T1000 (cell line): ENCODE results near the gene TLE2.
"Not testable (repeated sequence)": the region's sequence is repeated elsewhere in the genome, so short reads cannot be mapped to it uniquely, and the experiment has no call there.

Source experiments
- DNase-seq: peaks from one replicate; lab custom pipeline; 2025; ENCODE audit warnings: mixed read lengths; lab: John Stamatoyannopoulos, UW

Gene TLE2

DNA sequence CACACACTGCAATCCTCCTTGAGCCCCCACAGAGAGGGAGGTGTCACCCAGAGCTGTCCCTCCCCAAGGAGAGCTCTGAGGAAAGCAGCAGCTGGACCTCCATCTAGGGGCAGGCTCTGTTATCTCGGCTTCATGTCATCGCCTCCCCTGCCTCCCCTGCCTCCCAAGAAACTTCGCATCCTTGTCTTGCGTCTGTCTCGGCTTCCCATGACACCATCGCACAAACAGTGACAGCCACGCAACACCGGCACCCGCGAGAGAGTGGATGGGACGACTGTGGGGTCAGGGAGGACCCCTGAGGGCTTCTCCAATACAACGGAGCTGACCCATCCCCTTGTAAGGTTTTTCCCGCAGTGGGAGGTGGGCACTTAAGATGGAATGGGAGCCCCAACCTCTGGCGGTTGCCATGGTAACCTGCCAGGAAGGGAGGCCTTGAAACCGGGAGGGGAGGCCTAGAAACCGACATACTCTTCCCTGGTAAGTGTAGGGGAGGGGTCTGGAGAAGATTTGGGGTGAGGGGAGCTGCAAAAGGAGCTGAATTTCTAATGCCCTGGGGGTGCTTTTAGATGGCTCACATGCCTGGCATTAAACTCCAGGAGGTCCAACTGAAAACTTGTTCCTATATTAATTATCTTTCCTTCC is 16.3 kb downstream of the TLE2 start:
- no peak for DNase-seq

DNA sequence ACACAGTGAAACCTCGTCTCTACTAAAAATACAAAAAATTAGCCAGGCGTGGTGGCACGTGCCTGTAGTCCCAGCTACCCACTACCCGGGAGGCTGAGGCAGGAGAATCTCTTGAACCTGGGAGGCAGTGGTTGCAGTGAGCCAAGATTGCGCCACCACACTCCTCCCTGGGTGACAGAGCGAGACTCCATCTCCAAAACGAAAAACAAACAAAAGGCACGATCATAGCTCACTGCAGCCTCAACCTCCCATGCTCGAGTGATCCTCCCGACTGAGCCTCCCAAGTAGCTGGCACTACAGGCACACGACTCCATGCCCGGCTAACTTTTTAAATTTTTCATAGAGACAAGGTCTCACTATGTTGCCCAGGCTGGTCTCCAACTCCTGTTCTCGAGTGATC is 17.0 kb downstream of the TLE2 start:
- not testable (repeated sequence) for DNase-seq

DNA sequence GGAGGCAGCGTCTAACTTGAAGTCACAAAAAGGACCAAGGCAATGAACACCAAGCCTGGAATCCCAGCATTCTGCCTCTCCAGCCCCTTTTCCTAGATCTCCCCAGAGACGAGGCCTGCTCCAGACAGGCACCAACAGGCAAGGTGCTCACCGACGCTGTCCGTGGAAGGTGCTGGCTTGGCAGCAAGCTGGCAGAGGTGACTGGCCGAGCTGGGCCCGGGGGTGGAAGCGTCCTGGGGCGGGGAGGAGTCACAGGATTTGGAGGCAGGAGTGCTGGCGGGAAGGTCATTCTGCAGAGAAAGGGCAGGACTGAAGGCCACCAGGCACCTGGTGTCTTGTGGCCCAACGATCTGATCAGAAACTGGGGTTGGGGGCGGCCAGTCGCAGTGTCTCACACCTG is 18.2 kb downstream of the TLE2 start:
- DNase-seq, result no peak

GRCh38 chr19:3008994-3009393 is 20.1 kb downstream of the TLE2 start:
- no peak for DNase-seq

DNA sequence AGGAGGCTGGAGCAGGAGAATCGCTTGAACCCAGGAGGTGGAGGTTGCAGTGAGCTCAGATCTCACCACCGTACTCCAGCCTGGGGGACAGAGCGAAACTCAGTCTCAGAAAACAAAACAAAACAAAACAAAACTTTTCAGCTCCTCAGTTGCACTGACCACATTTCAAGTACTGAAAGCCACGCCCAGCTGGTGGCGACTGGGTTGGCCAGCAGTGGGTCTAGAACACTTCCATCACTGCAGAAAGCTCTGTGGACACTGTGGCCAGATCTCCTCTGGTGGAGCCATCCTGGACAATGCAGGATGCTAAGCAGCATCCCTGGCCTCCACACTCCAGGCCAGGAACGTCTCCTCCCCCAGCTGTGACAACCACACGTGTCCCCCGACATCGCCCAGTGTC is 21.1 kb downstream of the TLE2 start:
- DNase-seq, result no peak

DNA sequence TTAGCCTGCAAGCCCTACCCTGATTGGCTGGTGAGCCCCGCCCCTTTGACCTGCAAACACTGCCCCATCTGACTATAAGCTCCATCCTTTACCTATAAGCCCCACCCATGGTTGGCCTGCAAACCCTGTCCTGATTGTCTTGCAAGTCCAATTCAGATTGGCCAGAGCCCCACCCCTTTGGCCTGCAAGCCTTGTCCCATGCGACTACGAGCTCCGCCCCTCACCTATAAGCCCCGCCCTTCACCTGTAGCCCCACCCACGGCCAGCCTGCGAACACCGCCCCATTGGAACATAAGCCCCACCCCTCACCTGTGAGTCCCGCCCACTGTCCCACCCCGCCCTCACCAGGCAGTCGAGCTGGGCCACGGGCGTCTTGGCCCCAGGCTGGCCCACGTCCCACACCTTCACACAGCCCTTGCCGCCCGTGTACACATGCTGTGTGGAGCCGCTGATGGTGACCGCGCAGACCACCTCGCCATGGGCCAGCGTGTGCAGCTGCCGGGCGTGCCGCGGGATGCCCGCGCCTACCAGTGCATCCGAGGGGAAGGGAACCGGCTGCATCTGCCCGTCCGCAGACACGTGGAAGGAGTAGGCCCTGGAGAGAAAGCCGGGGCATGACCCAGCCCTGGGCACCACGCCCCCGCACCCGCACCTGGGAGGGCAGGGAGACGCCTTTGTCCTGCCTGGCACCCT is 22.9 kb downstream of the TLE2 start:
- DNase-seq, result no peak

- DNase-seq, result no peak
Observed at GRCh38 chr19:3005345-3005744, 23.7 kb downstream of the TLE2 start.

GRCh38 chr19:3004522-3004921 is 24.6 kb downstream of the TLE2 start:
- no peak for DNase-seq

DNA sequence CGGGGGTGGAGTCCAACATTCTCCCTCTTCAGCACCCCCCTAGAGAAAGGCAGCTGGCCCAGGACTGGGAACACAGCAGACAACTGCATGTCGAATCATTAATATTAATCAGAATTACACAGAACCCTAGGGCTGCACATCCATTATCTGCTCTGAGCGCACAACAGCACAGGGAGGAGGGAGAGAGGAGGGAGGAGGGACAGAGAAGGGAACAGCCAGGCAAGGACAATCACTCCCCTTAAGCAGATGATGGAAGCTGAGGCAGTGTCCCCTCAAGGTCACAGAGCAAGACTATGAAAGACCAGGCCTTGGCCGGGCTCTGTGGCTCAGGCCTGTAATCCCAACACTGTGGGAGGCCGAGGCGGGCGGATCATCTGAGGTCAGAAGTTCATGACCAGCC is 26.0 kb downstream of the TLE2 start:
- no peak for DNase-seq

GRCh38 chr19:3001235-3001800 is 27.8 kb downstream of the TLE2 start:
- no peak for DNase-seq

- no peak for DNase-seq
Observed at GRCh38 chr19:2998642-2999041, 30.4 kb downstream of the TLE2 start.

DNA sequence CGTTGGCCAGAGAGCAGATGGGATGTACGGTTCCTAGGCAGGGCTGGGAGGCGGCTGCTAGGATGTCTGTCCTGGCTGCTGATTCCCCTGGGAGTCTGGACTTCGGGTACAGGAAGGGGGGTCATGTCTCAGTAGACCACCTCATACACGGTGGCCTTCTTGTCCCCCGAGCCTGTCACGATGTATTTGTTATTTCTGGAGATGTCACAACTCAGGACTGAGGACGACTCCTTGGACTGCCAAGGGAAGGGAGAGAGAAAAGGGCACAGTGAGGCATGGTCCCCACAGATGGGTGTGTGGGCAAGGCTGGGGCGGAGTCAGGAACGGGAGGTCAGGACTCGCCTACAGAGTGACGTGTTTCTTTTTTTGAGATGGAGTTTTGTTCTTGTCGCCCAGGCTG is 31.4 kb downstream of the TLE2 start:
- no peak for DNase-seq

DNA sequence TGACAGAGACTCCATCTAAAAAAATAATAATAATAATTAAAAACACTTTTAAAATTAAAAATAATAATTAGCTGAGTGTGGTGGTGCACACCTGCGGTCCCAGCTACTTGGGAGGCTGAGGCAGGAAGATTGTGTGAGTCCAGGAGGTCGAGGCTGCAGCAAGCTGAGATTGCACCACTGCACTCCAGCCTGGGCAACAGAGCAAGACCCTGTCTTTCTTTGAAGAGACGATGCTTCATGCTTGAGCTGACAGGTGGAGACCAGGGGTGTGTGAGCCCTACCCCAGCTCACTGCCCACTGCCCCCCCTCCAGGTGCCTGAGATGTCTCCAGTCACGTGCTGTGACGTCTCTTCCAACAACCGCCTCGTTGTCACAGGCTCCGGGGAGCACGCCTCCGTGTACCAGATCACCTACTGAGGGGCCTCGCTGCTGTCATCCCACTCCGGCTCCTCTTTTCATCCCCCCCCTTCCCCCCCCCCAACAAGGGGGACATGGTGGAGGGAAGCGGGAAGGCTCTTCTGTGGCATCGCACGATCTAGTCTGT is 34.4 kb downstream of the TLE2 start:
- DNase-seq, result no peak

DNA sequence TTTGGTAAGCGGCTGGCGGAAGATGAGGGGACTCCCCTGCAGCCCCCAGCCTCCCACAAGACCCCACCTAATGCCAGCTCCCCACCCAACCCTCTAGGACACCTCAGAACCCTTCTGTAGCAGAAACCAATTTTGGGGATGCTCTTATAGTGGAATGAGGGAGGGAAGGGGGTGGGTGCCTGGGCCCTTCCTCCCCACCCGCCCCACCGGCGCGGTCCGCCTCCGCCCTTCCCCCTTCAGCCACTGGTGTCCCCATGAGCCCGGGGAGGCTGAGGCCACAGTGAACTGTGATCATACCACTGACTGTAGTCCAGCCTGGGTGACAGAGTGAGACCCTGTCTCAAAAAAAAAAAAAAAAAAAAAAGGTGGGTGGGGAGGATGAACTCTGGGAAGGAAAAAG is 35.5 kb downstream of the TLE2 start:
- DNase-seq, result no peak

DNA sequence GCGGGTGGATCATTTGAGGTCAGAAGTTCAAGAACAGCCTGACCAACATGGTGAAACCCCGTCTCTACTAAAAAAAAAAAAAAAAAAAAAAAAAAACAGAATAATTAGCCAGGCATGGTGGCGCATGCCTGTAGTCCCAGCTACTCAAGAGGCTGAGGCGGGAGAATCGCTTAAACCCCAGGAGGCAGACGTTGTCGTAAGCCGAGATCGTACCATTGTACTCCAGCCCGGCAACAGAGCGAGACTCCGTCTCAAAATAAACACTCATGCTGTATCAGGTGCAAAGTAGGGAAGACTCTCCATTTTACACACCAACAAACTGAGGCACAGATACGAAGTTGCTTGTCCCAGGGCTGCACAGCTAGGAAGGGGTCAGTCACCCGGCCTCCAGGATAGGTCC is 36.1 kb downstream of the TLE2 start:
- DNase-seq, result no peak

DNA sequence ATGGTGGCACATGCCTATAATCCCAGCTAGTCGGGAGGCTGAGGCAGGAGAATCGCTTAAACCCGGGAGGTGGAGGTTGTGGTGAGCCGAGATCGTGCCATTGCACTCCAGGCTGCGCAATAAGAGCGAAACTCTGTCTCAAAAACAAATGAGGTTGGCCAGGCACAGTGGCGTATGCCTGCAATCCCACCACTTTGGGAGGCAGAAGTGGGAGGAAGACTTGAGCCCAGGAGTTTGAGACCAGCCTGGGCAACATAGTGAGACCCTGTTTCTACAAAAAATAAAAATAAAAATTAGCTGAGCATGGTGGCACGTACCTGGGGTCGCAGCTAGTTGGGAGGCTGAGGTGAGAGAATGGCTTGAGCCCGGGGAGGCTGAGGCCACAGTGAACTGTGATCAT is 36.7 kb downstream of the TLE2 start:
- DNase-seq, result not testable (repeated sequence)

GRCh38 chr19:2989236-2989946 is 39.7 kb downstream of the TLE2 start:
- DNase-seq, result no peak

DNA sequence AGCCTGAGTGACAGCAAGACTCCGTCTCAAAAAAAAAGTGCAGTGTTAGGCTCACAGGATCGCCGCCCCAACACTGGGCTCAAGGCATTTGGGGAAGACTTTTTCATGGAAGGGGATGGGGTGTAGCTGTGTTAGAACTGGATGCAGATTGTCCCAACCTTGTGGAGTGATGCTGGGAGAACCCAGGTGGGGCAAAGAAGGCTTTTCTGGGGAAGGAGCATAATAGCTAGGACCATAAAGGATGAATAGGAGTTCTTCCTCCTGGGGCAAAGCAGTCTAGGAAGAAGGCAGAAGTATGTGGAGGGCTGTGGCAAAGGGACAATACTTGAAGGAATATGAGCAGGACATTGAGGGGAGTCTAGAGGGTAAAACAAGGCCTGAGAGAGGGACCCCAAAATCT is 40.5 kb downstream of the TLE2 start:
- DNase-seq, result no peak

DNA sequence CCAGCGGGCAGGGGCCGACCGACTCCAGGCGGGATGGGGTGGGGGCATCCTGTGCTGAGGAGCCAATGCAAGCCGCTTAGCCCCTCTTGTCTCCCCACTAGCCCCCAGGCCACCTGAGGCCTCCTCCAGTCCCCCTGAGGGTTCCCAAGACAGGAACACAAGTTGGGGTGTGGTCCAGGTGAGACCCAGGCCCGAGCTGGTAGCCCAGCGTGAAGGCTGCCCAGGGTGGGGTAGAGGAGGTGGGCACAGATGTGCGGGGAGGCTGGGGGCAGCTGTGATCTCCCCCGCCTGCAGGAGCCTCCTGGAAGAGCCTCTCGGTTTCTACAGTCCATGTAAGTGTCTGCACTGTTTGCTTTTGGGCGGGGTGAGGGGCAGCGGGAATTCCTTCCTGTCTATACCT is 41.3 kb downstream of the TLE2 start:
- DNase-seq, result no peak

- no peak for DNase-seq
Observed at GRCh38 chr19:2986951-2987524, 42.0 kb downstream of the TLE2 start.

DNA sequence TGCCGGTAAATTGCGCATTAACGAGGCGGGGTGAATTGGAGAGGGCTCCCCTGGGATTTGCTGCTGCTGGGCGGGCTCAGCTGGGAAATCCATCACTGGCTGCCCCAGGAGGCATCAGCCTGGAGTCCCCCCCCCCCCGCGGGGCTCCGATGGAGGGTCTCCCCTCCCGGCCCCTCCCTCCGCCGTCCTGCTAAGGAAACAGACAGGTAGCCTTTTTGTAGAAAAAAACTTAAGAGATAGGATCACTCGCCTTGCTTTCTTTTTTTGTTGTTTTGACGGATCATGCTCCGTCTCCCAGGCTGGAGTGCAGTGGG is 44.9 kb downstream of the TLE2 start:
- no peak for DNase-seq

DNA sequence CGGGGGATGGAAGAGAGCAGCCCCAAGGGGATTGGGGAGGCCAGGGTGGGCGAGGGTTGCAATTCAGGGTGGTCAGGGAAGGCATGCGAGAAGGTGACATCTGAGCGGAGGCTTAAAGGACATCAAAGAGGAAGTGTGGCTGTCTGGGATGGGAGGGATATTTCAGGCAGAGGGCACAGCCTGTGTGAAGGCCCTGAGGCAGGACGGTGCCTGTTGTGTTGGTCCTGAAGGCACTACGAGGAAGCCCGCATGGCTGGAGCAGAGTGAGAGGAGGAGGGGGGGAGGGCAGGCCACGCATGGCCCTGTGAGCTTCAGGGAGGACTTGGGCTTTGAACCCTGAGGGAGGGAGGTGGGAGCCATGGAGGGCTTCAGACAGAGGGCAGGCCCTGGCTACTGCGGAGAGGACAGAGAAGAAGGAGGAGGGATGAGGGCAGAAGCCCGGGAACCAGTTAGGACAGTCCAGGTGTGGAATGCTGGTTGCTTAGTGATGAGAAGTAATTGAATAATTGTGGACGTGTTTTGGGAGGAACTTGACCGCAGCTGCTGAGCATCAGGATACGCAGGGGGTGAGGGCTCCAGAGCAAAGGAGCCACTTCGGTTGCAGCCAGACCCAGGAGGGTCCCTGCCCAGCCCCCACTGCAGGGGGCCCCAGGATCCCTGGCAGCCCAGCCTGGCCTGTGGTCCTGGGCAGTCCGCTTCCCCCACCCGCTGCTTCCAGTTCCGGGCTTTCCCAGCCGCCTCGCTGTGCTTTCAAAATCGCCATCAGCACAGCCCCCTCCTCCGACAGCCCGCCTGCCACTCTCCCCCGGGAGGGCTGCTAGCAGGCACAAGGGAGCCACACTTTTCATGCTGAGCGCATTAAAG is 45.5 kb downstream of the TLE2 start:
- no peak for DNase-seq
